ENCODE data around the gene RBP2. TPM values are rescaled to one million over a fixed set of nuclear protein-coding genes. Genes with fewer than 3 reads are reported as not detected.

Gene RBP2
- polyA plus RNA-seq, 3 donors, result not detected

- H3K4me2 ChIP-seq (replicated peaks; ENCODE audit: extremely low read depth, low read length, poor library complexity, severe bottlenecking), result no peak overlapping the region
- no peaks in the 10 kb centered on the region for H3K79me2 ChIP-seq (ENCODE audit: insufficient read depth, low read length)
- H3K4me3 Mint-ChIP-seq, result no peak overlapping the region
- no peak overlapping the region for H3K27ac ChIP-seq (ENCODE audit: low read depth in 1 of 2, low read length in 2 of 2)
- H3K27me3 ChIP-seq (ENCODE audit: control insufficient read depth in 2 of 2, insufficient read depth in 2 of 2, low read length in 2 of 2), result no peaks in the 10 kb centered on the region
- DNase-seq, result no peak
- H3K4me3 ChIP-seq (replicated peaks in 1 of 3; ENCODE audit: low read depth in 2 of 3, low read length in 3 of 3), result no peak overlapping the region
- H4K20me1 ChIP-seq (ENCODE audit: insufficient read depth, low read length), result no peaks in the 10 kb centered on the region
- no peak overlapping the region for H3K9ac ChIP-seq (ENCODE audit: insufficient read depth, low read length, poor library complexity, severe bottlenecking)
- intact Hi-C loops (cut with micrococcal nuclease), result no loop called here
- no peaks in the 10 kb centered on the region for H3K36me3 Mint-ChIP-seq
- no peak for TF ChIP-seq CTCF (IDR thresholded peaks at IDR 0.05)
- no peak overlapping the region for H3K27ac Mint-ChIP-seq
- H3K9me3 Mint-ChIP-seq, result no peaks in the 10 kb centered on the region
- H3K4me1 ChIP-seq (ENCODE audit: control insufficient read depth in 1 of 2, insufficient read depth in 2 of 2, low read length in 2 of 2), result no peaks in the 10 kb centered on the region
- 100% methylated on average over 1 of the region's 2 CpGs for WGBS (ENCODE audit: insufficient coverage)
- no peak overlapping the region for H2AFZ ChIP-seq (ENCODE audit: insufficient read depth, low read depth, low read length, poor library complexity, severe bottlenecking)
- no peaks in the 10 kb centered on the region for H3K4me1 Mint-ChIP-seq
- no peaks in the 10 kb centered on the region for H3K36me3 ChIP-seq (replicated peaks in 1 of 2; ENCODE audit: control insufficient read depth in 1 of 2, insufficient read depth in 2 of 2, low read length in 2 of 2)
- H3K27me3 Mint-ChIP-seq (ENCODE audit: low read depth in 3 of 3), result peaks cover 0 to 2% (median 2%) of the 10 kb centered on the region in 3 donors
- no peaks in the 10 kb centered on the region for H3K9me3 ChIP-seq (replicated peaks in 1 of 2; ENCODE audit: control insufficient read depth in 1 of 2, insufficient read depth in 1 of 2, low read length in 2 of 2)
Measured at GRCh38 chr3:139468399-139468798, 7.9 kb downstream of the RBP2 start.

- Histone ChIP-seq H4K20me1 (ENCODE audit: insufficient read depth, low read length) (no peaks in the 10 kb centered on the region), H3K4me2 (replicated peaks; ENCODE audit: extremely low read depth, low read length, poor library complexity, severe bottlenecking) (no peak overlapping the region), H3K4me1 (ENCODE audit: control insufficient read depth in 1 of 2, insufficient read depth in 2 of 2, low read length in 2 of 2) (no peaks in the 10 kb centered on the region), H3K9me3 (replicated peaks in 1 of 2; ENCODE audit: control insufficient read depth in 1 of 2, insufficient read depth in 1 of 2, low read length in 2 of 2) (no peaks in the 10 kb centered on the region), H3K79me2 (ENCODE audit: insufficient read depth, low read length) (no peaks in the 10 kb centered on the region), H3K27ac (ENCODE audit: low read depth in 1 of 2, low read length in 2 of 2) (no peak overlapping the region), H3K36me3 (replicated peaks in 1 of 2; ENCODE audit: control insufficient read depth in 1 of 2, insufficient read depth in 2 of 2, low read length in 2 of 2) (no peaks in the 10 kb centered on the region), H2AFZ (ENCODE audit: insufficient read depth, low read depth, low read length, poor library complexity, severe bottlenecking) (no peak overlapping the region), H3K27me3 (ENCODE audit: control insufficient read depth in 2 of 2, insufficient read depth in 2 of 2, low read length in 2 of 2) (no peaks in the 10 kb centered on the region), H3K9ac (ENCODE audit: insufficient read depth, low read length, poor library complexity, severe bottlenecking) (no peak overlapping the region), H3K4me3 (replicated peaks in 1 of 3; ENCODE audit: low read depth in 2 of 3, low read length in 3 of 3) (no peak overlapping the region)
- Mint-ChIP-seq H3K36me3 (no peaks in the 10 kb centered on the region), H3K9me3 (no peaks in the 10 kb centered on the region), H3K27ac (no peak overlapping the region), H3K4me1 (no peaks in the 10 kb centered on the region), H3K27me3 (ENCODE audit: low read depth in 3 of 3) (peaks cover 0 to 3% (median 2%) of the 10 kb centered on the region in 3 donors), H3K4me3 (no peak overlapping the region)
- no peak for DNase-seq
- no peak for TF ChIP-seq CTCF (IDR thresholded peaks at IDR 0.05)
- WGBS (ENCODE audit: insufficient coverage), result 96% methylated on average over 5 of the region's 5 CpGs
- intact Hi-C loops (cut with micrococcal nuclease), result no loop called here
Measured at GRCh38 chr3:139466360-139466759, 10.0 kb downstream of the RBP2 start.

All from CD14-positive monocyte (primary cell).